Loucy (cell line): ENCODE measurements around the gene MYO3B.

Experiments used
- H2AFZ ChIP-seq: fragments of 200-600 bp; sonication (generic); 2 replicates; pipeline ENCODE4 v1.6.0; 2016; ENCODE audit warnings: antibody characterized with exemption, mild to moderate bottlenecking, low read length, moderate library complexity
- H3F3A ChIP-seq: fragments of 200-600 bp; 2 replicates; pipeline ENCODE4 v1.6.0; 2016; ENCODE audit warnings: antibody characterized with exemption, low read depth, mild to moderate bottlenecking
- H3K27me3 ChIP-seq: fragments of 200-600 bp; sonication (generic); 2 replicates; pipeline ENCODE4 v1.6.1; 2014; ENCODE audit warnings: low read length, mild to moderate bottlenecking; ENCODE audit not compliant: insufficient read depth, poor library complexity, severe bottlenecking
- H3K36me3 ChIP-seq: fragments of 200-600 bp; sonication (generic); 2 replicates; pipeline ENCODE4 v1.6.1; 2016; ENCODE audit warnings: low read length; ENCODE audit not compliant: insufficient read depth
- H3K4me1 ChIP-seq: fragments of 200-600 bp; sonication (generic); 2 replicates; pipeline ENCODE4 v1.5.1; 2014; ENCODE audit warnings: low read length, mild to moderate bottlenecking; ENCODE audit not compliant: insufficient read depth, poor library complexity, severe bottlenecking
- H3K4me2 ChIP-seq: fragments of 200-600 bp; sonication (generic); 2 replicates; pipeline ENCODE4 v1.6.0; 2014; ENCODE audit warnings: antibody characterized with exemption, low read length, low read depth, mild to moderate bottlenecking; ENCODE audit not compliant: poor library complexity, severe bottlenecking
- H3K4me3 ChIP-seq: fragments of 200-600 bp; sonication (generic); 2 replicates; pipeline ENCODE4 v1.5.1; 2014; ENCODE audit warnings: low read length, mild to moderate bottlenecking, mixed read lengths; ENCODE audit not compliant: poor library complexity, severe bottlenecking
- H3K79me2 ChIP-seq: fragments of 200-600 bp; sonication (generic); 2 replicates; pipeline ENCODE4 v1.6.1; 2014; ENCODE audit warnings: low read length; ENCODE audit not compliant: insufficient read depth
- H3K9ac ChIP-seq: fragments of 200-600 bp; sonication (generic); 2 replicates; pipeline ENCODE4 v1.6.0; 2014; ENCODE audit warnings: mild to moderate bottlenecking, low read depth, low read length, moderate library complexity; ENCODE audit not compliant: poor library complexity, severe bottlenecking
- H3K9me2 ChIP-seq: fragments of 200-600 bp; sonication (generic); replicated peaks from 2 replicates; pipeline ENCODE4 v1.6.1; 2016; ENCODE audit warnings: low read depth, low read length, mixed read lengths
- H3K9me3 ChIP-seq: fragments of 200-600 bp; sonication (generic); 2 replicates; pipeline ENCODE4 v1.6.1; 2014; ENCODE audit warnings: mild to moderate bottlenecking, antibody characterized with exemption, low read length, low read depth; ENCODE audit not compliant: insufficient read depth
- H4K20me1 ChIP-seq: fragments of 200-600 bp; sonication (generic); 2 replicates; pipeline ENCODE4 v1.6.0; 2014; ENCODE audit warnings: antibody characterized with exemption, low read length, mild to moderate bottlenecking; ENCODE audit not compliant: insufficient read depth, poor library complexity, severe bottlenecking
- CTCF ChIP-seq: fragments of 200-600 bp; sonication (generic); conservative IDR thresholded peaks from 2 replicates; pipeline ENCODE4 v1.5.1; 2014; ENCODE audit warnings: mild to moderate bottlenecking, antibody characterized with exemption, low read length
- EZH2phosphoT487 ChIP-seq: fragments of 200-600 bp; IDR thresholded peaks from 2 replicates; pipeline ENCODE4 v1.6.1; 2018; ENCODE audit warnings: antibody characterized with exemption, mild to moderate bottlenecking, moderate library complexity, borderline replicate concordance

The MYO3B gene

GRCh38 chr2:170189757-170190156 lies 11.8 kb downstream of the MYO3B start:
- H3F3A ChIP-seq: no peaks in the 10 kb centered on the region
- H3K9me2 ChIP-seq: no peaks in the 10 kb centered on the region
- no peaks in the 10 kb centered on the region for H3K79me2 ChIP-seq
- H3K4me3 ChIP-seq: no peak overlapping the region
- no peaks in the 10 kb centered on the region for H3K27me3 ChIP-seq
- no peaks in the 10 kb centered on the region for H4K20me1 ChIP-seq
- H2AFZ ChIP-seq: no peak overlapping the region
- no peak overlapping the region for H3K9ac ChIP-seq
- H3K4me1 ChIP-seq: no peaks in the 10 kb centered on the region
- TF ChIP-seq EZH2phosphoT487 (no peak), CTCF (no peak)
- H3K9me3 ChIP-seq: peaks cover 7% of the 10 kb centered on the region; the same call in 1 of the 2 replicates
- H3K4me2 ChIP-seq: no peak overlapping the region
- H3K36me3 ChIP-seq: no peaks in the 10 kb centered on the region

- H3K79me2 ChIP-seq: no peaks in the 10 kb centered on the region
- no peak overlapping the region for H3K9ac ChIP-seq
- no peak overlapping the region for H3K4me2 ChIP-seq
- peaks cover 5% of the 10 kb centered on the region; the same call in 1 of the 2 replicates for H3K9me3 ChIP-seq
- no peaks in the 10 kb centered on the region for H3K27me3 ChIP-seq
- no peaks in the 10 kb centered on the region for H3F3A ChIP-seq
- H2AFZ ChIP-seq: no peak overlapping the region
- H3K4me3 ChIP-seq: no peak overlapping the region
- no peaks in the 10 kb centered on the region for H3K9me2 ChIP-seq
- no peaks in the 10 kb centered on the region for H4K20me1 ChIP-seq
- H3K36me3 ChIP-seq: no peaks in the 10 kb centered on the region
- no peaks in the 10 kb centered on the region for H3K4me1 ChIP-seq
- TF ChIP-seq CTCF: no peak
- no peak for TF ChIP-seq EZH2phosphoT487
Observed at GRCh38 chr2:170190172-170190571, 12.2 kb downstream of the MYO3B start.

- Histone ChIP-seq H3K9ac (no peak overlapping the region), H3K27me3 (no peaks in the 10 kb centered on the region), H3K79me2 (no peaks in the 10 kb centered on the region), H3K4me3 (no peak overlapping the region), H2AFZ (no peak overlapping the region), H3F3A (no peaks in the 10 kb centered on the region), H3K36me3 (no peaks in the 10 kb centered on the region), H3K9me3 (no peaks in the 10 kb centered on the region; the same call in 1 of the 2 replicates), H3K4me2 (no peak overlapping the region), H4K20me1 (no peaks in the 10 kb centered on the region), H3K9me2 (no peaks in the 10 kb centered on the region), H3K4me1 (no peaks in the 10 kb centered on the region)
- TF ChIP-seq EZH2phosphoT487 (no peak), CTCF (no peak)
Observed at GRCh38 chr2:170191166-170191866, 13.4 kb downstream of the MYO3B start.
